Parathyroid adenoma (tissue), 2 donors: ENCODE measurements around the gene SLC4A7.
A peak's percentile ranks its signal among the peaks of the same experiment; 100 is the strongest.

Experiments
- H2AFZ ChIP-seq: fragments of 300-600 bp; sonication (generic); one replicate; pipeline ENCODE4 v1.7.0; 2017; ENCODE audit warnings: antibody characterized with exemption, mild to moderate bottlenecking
- H3K27ac ChIP-seq: fragments of 300-600 bp; sonication (generic); one replicate; pipeline ENCODE4 v1.7.0; 2017
- H3K27me3 ChIP-seq: fragments of 300-600 bp; sonication (generic); one replicate; pipeline ENCODE4 v1.7.0; 2017; ENCODE audit warnings: low read length; ENCODE audit not compliant: control insufficient read depth, insufficient read depth
- H3K36me3 ChIP-seq: fragments of 300-600 bp; sonication (generic); one replicate; pipeline ENCODE4 v1.7.0; 2017; ENCODE audit warnings: low read length; ENCODE audit not compliant: control insufficient read depth, insufficient read depth
- H3K4me1 ChIP-seq: fragments of 300-600 bp; sonication (generic); one replicate; pipeline ENCODE4 v1.7.0; 2017; ENCODE audit warnings: control low read depth
- H3K4me2 ChIP-seq: fragments of 300-600 bp; sonication (generic); one replicate; pipeline ENCODE4 v1.7.0; 2017; ENCODE audit warnings: low read length
- H3K4me3 ChIP-seq: fragments of 300-600 bp; sonication (generic); one replicate; pipeline ENCODE4 v1.7.0; 2017; ENCODE audit warnings: low read depth, low read length
- H3K79me2 ChIP-seq: fragments of 300-600 bp; sonication (generic); one replicate; pipeline ENCODE4 v1.7.0; 2017; ENCODE audit warnings: control low read depth
- H3K9ac ChIP-seq: fragments of 300-600 bp; sonication (generic); one replicate; pipeline ENCODE4 v1.7.0; 2017; ENCODE audit warnings: mild to moderate bottlenecking
- H3K9me3 ChIP-seq: fragments of 300-600 bp; sonication (generic); one replicate; pipeline ENCODE4 v1.7.0; 2017; ENCODE audit warnings: low read length; ENCODE audit not compliant: control insufficient read depth
- CTCF ChIP-seq: fragments of 300-600 bp; sonication (generic); IDR thresholded peaks from one replicate; pipeline ENCODE4 v1.7.0; 2017; ENCODE audit warnings: antibody characterized with exemption, mild to moderate bottlenecking
- donor health status: primary hyperparathyroidism.

SLC4A7 gene

GRCh38 chr3:27376109-27376772, 107.9 kb downstream of the SLC4A7 start:
- no peak for TF ChIP-seq CTCF
- Histone ChIP-seq H3K4me2 (no peak overlapping the region), H3K79me2 (no peaks in the 10 kb centered on the region), H3K9me3 (no peaks in the 10 kb centered on the region), H3K36me3 (no peaks in the 10 kb centered on the region), H3K4me3 (no peak overlapping the region), H2AFZ (no peak overlapping the region), H3K4me1 (no peaks in the 10 kb centered on the region), H3K27ac (no peak overlapping the region), H3K27me3 (no peaks in the 10 kb centered on the region), H3K9ac (no peak overlapping the region)

GRCh38 chr3:27368831-27369607, 115.2 kb downstream of the SLC4A7 start, which contains the start of gene NEK10:
TSS of gene NEK10 (minus strand) at chr3:27369383. CDS start at chr3:27352882, 16,501 bp downstream.
- H3K79me2 ChIP-seq, result no peaks in the 10 kb centered on the region
- no peaks in the 10 kb centered on the region for H3K36me3 ChIP-seq

GRCh38 chr3:27366062-27366591, 118.1 kb downstream of the SLC4A7 start:
- no peaks in the 10 kb centered on the region for H3K27me3 ChIP-seq
- H3K79me2 ChIP-seq, result no peaks in the 10 kb centered on the region
- no peak overlapping the region for H3K27ac ChIP-seq
- no peak overlapping the region for H3K4me2 ChIP-seq
- no peaks in the 10 kb centered on the region for H3K9me3 ChIP-seq
- TF ChIP-seq CTCF, result no peak
- H3K9ac ChIP-seq, result no peak overlapping the region
- H3K36me3 ChIP-seq, result no peaks in the 10 kb centered on the region
- H2AFZ ChIP-seq, result no peak overlapping the region
- H3K4me1 ChIP-seq, result no peaks in the 10 kb centered on the region
- H3K4me3 ChIP-seq, result no peak overlapping the region

More at GRCh38 chr3:27368831-27369607, 115.2 kb downstream of the SLC4A7 start, which contains the start of gene NEK10:
- no peak within 1 kb of the TSS for H3K9ac ChIP-seq
- no peaks in the 10 kb centered on the region for H3K27me3 ChIP-seq
- H3K9me3 ChIP-seq, result no peaks in the 10 kb centered on the region
- H2AFZ ChIP-seq, result peak within 1 kb of the TSS; percentile 99
- no peak for TF ChIP-seq CTCF
- no peaks in the 10 kb centered on the region for H3K4me1 ChIP-seq
- no peak within 1 kb of the TSS for H3K27ac ChIP-seq
- peak within 1 kb of the TSS; percentile 70 for H3K4me3 ChIP-seq
- H3K4me2 ChIP-seq, result peak within 1 kb of the TSS; percentile 71

- TF ChIP-seq CTCF, result no peak
- no peaks in the 10 kb centered on the region for H3K4me1 ChIP-seq
- no peaks in the 10 kb centered on the region for H3K9me3 ChIP-seq
- H3K27ac ChIP-seq, result no peak overlapping the region
- no peaks in the 10 kb centered on the region for H3K36me3 ChIP-seq
- no peaks in the 10 kb centered on the region for H3K27me3 ChIP-seq
- no peak overlapping the region for H3K4me3 ChIP-seq
- no peak overlapping the region for H3K4me2 ChIP-seq
- no peak overlapping the region for H2AFZ ChIP-seq
- no peak overlapping the region for H3K9ac ChIP-seq
- H3K79me2 ChIP-seq, result no peaks in the 10 kb centered on the region
Observed at GRCh38 chr3:27360113-27361078, 123.8 kb downstream of the SLC4A7 start.
